SKM-1 (cell line): ENCODE results near the gene CDC20B.
"Not testable (repeated sequence)": the region's sequence is repeated elsewhere in the genome, so short reads cannot be mapped to it uniquely, and the experiment has no call there.

Experiments used
- DNase-seq: peaks from one replicate; lab custom pipeline; 2025; ENCODE audit not compliant: unreplicated experiment; lab: John Stamatoyannopoulos, UW

Gene CDC20B

GRCh38 chr5:55160493-55161209 lies 12.3 kb downstream of the CDC20B start:
- DNase-seq = no peak

- peak; percentile 19 for DNase-seq
Measured at GRCh38 chr5:55159763-55160492, 13.0 kb downstream of the CDC20B start, which contains the start of gene GPX8. GPX8 (plus strand) TSS chr5:55160171; CDS start chr5:55160193, 22 bp downstream.

GRCh38 chr5:55154873-55155272 lies 18.1 kb downstream of the CDC20B start:
- DNase-seq = no peak

- DNase-seq = no peak
Measured at GRCh38 chr5:55151923-55152842, 20.8 kb downstream of the CDC20B start.

GRCh38 chr5:55149308-55149795 lies 23.6 kb downstream of the CDC20B start:
- DNase-seq = no peak

GRCh38 chr5:55146543-55147151 lies 26.3 kb downstream of the CDC20B start:
- DNase-seq = peak; percentile 70

- DNase-seq = no peak
Measured at GRCh38 chr5:55146080-55146479, 26.9 kb downstream of the CDC20B start.

- no peak for DNase-seq
Measured at GRCh38 chr5:55143624-55144023, 29.4 kb downstream of the CDC20B start.

GRCh38 chr5:55141945-55142690 lies 30.9 kb downstream of the CDC20B start:
- DNase-seq = no peak

GRCh38 chr5:55140908-55141665 lies 31.9 kb downstream of the CDC20B start:
- DNase-seq = no peak

GRCh38 chr5:55136521-55136920 lies 36.5 kb downstream of the CDC20B start:
- DNase-seq = no peak

- DNase-seq = no peak
Measured at GRCh38 chr5:55134053-55134722, 38.8 kb downstream of the CDC20B start.

- DNase-seq = no peak
Measured at GRCh38 chr5:55123365-55123764, 49.6 kb downstream of the CDC20B start.

GRCh38 chr5:55114061-55114460 lies 58.9 kb downstream of the CDC20B start:
- DNase-seq = no peak

- no peak for DNase-seq
Measured at GRCh38 chr5:55113327-55113726, 59.6 kb downstream of the CDC20B start.

- no peak for DNase-seq
Measured at GRCh38 chr5:55110217-55110616, 62.8 kb downstream of the CDC20B start.

- no peak for DNase-seq
Measured at GRCh38 chr5:55108661-55109060, 64.3 kb downstream of the CDC20B start.

- DNase-seq = not testable (repeated sequence)
Measured at GRCh38 chr5:55105976-55106375, 67.0 kb downstream of the CDC20B start.
